Nephron (organoid): ENCODE measurements around the gene AASDHPPT.

Experiments
- H3K27ac Mint-ChIP-seq, 3 experiments: 2 replicates each; pipeline ENCODE4 v1.8.0; 2020; ENCODE audit warnings: mixed read lengths in 3 of 3, mild to moderate bottlenecking in 2 of 3, moderate library complexity in 1 of 3
- H3K27me3 Mint-ChIP-seq: 2 replicates; pipeline ENCODE4 v1.8.0; 2021; ENCODE audit warnings: low read depth, mild to moderate bottlenecking, moderate library complexity, mixed read lengths
- H3K36me3 Mint-ChIP-seq: 2 replicates; pipeline ENCODE4 v1.8.0; 2020; ENCODE audit warnings: low read depth, mixed read lengths
- H3K4me1 Mint-ChIP-seq: 2 replicates; pipeline ENCODE4 v1.8.0; 2020; ENCODE audit warnings: mixed read lengths
- H3K4me3 Mint-ChIP-seq, 3 experiments: 2 replicates each; pipeline ENCODE4 v1.8.0; 2020; ENCODE audit warnings: mild to moderate bottlenecking in 3 of 3, mixed read lengths in 3 of 3, moderate library complexity in 2 of 3
- H3K9me3 Mint-ChIP-seq: 2 replicates; pipeline ENCODE4 v1.8.0; 2020; ENCODE audit warnings: mixed read lengths
- TF ChIP-seq, protein P1 (sequence below), 3 experiments: fragments of 200-600 bp; sonication (generic); IDR thresholded peaks; one replicate each; pipeline ENCODE4 v1.5.0; 2021; ENCODE audit warnings: antibody characterized with exemption in 3 of 3; ENCODE audit not compliant: unreplicated experiment in 3 of 3

AASDHPPT gene

DNA sequence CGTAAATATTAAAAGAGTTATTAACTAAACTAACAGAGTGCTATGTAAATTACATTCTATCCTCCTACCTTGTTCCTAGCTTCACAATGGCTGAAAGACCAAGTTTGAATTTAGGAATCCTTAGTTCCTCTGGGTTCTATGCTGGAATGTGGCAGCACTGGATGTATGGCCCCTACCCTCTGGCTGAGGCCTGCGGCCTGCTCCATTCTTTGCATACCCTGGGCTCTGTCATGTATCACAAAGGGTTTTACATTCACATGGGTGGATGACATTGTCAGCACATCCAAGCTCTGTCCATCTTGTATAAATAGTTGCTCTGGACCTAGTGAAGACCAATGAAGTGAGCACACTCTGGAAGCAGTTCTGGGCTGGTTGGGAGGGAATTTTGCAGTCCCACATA is 54.5 kb downstream of the AASDHPPT start:
- Mint-ChIP-seq H3K4me3 (no peak overlapping the region), H3K27me3 (peaks cover 4% of the 10 kb centered on the region), H3K9me3 (no peaks in the 10 kb centered on the region), H3K4me1 (no peaks in the 10 kb centered on the region), H3K36me3 (no peaks in the 10 kb centered on the region), H3K27ac (no peak overlapping the region)
- TF ChIP-seq, protein P1, sequence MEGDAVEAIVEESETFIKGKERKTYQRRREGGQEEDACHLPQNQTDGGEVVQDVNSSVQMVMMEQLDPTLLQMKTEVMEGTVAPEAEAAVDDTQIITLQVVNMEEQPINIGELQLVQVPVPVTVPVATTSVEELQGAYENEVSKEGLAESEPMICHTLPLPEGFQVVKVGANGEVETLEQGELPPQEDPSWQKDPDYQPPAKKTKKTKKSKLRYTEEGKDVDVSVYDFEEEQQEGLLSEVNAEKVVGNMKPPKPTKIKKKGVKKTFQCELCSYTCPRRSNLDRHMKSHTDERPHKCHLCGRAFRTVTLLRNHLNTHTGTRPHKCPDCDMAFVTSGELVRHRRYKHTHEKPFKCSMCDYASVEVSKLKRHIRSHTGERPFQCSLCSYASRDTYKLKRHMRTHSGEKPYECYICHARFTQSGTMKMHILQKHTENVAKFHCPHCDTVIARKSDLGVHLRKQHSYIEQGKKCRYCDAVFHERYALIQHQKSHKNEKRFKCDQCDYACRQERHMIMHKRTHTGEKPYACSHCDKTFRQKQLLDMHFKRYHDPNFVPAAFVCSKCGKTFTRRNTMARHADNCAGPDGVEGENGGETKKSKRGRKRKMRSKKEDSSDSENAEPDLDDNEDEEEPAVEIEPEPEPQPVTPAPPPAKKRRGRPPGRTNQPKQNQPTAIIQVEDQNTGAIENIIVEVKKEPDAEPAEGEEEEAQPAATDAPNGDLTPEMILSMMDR (IDR thresholded peaks at IDR 0.05; ENCODE audit: unreplicated experiment in 3 of 3): no peak

DNA sequence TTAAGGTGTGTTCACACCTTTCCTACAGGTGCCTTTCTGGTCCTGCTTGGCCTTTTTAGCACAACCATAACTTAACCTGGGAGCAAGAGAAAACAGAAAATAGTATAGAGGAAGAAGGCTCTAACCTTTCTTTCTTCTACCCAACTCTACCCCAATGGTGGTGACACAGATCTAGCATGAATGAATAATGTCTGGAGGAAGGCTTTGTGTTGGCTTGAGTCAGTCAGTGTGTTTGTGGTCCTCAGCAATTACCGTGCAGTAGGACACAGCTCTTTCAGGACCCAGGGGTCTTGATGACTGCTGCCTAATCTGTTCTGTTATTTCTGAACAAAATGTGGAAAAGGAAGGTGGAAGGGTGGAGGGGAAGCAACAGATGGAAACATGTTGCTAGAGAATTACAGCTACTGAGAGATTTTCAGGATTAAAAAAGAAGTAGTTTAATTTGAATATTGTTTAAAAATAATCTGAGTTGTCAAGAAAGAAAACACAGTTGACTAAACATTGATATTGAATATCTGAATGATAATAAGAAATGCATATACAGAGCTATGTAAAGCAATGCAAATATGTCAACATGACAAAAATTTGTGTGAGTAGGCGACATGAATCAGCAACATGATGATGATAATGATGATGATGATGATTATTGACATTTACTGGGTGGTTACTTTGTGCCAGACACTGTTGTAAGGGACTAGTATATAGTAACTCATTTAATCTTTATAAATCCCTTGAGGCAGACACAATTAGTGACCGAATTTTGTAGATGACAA is 55.3 kb downstream of the AASDHPPT start:
- H3K27ac Mint-ChIP-seq: no peak overlapping the region
- peaks cover 8% of the 10 kb centered on the region for H3K27me3 Mint-ChIP-seq
- H3K4me3 Mint-ChIP-seq: no peak overlapping the region
- H3K4me1 Mint-ChIP-seq: no peaks in the 10 kb centered on the region
- H3K9me3 Mint-ChIP-seq: peaks cover 2% of the 10 kb centered on the region
- TF ChIP-seq, protein P1 (IDR thresholded peaks at IDR 0.05; ENCODE audit: unreplicated experiment in 3 of 3): no peak
- H3K36me3 Mint-ChIP-seq: no peaks in the 10 kb centered on the region

DNA sequence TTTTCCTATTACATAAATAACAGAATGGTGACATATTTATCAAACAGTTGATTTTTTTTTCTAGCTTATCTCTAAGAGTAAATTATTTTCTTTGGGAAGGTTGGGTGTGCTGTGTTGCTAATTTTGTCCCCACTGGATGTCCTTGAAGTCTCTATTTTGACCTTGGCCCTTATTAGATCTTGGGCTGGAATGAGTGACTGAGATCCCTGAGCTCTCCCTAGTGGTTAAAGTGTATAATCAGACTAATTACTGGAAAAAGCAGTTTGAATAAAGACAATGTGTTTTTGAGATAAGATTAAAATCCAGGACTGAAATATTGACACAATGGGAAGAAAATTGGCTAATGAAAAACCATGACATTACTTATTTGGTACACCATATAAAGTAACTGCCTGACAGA is 56.1 kb downstream of the AASDHPPT start:
- H3K27me3 Mint-ChIP-seq: peaks cover 8% of the 10 kb centered on the region
- no peaks in the 10 kb centered on the region for H3K4me1 Mint-ChIP-seq
- no peak overlapping the region for H3K27ac Mint-ChIP-seq
- H3K4me3 Mint-ChIP-seq: no peak overlapping the region
- TF ChIP-seq, protein P1 (IDR thresholded peaks at IDR 0.05; ENCODE audit: unreplicated experiment in 3 of 3): no peak
- H3K9me3 Mint-ChIP-seq: peaks cover 6% of the 10 kb centered on the region
- H3K36me3 Mint-ChIP-seq: no peaks in the 10 kb centered on the region

DNA sequence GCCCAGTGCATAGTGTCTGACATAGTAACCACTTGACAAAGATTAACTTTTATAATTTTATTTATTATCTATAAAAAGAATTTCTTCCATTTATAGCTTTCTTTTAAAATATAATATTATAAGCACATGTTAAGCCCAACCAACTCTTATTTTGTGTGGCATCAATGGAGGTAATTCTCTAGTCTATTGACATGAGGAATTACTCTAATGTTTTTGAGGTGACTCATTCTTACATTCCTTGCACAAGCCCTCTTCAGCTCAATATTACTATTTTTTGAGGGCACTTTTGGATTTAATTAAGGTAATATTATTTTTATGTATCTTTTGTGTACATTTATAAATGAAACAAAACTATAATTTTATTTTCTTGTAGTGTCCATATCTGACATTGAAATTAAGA is 59.6 kb downstream of the AASDHPPT start:
- H3K27ac Mint-ChIP-seq: no peak overlapping the region
- no peak overlapping the region for H3K4me3 Mint-ChIP-seq
- TF ChIP-seq, protein P1 (IDR thresholded peaks at IDR 0.05; ENCODE audit: unreplicated experiment in 3 of 3): no peak
- H3K36me3 Mint-ChIP-seq: no peaks in the 10 kb centered on the region
- no peaks in the 10 kb centered on the region for H3K4me1 Mint-ChIP-seq
- H3K9me3 Mint-ChIP-seq: peaks cover 16% of the 10 kb centered on the region
- peaks cover 4% of the 10 kb centered on the region for H3K27me3 Mint-ChIP-seq

DNA sequence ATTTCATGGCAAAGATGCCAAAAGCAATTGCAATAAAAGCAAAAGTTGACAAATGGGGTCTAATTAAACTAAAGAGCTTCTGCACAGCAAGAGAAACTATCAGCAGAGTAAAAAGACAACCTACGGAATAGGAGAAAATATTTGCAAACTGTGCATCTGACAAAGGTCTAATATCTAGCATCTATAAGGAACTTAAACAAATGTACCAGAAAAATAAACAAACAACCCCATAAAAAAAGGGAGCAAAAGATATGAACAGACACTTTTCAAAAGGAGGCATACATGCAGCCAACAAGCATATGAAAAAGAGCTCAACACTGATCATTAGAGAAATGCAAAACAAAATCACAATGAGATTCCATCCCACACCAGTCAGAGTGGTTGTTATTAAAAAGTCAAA is 60.3 kb downstream of the AASDHPPT start:
- Mint-ChIP-seq H3K27ac (no peak overlapping the region), H3K9me3 (peaks cover 23% of the 10 kb centered on the region), H3K4me3 (no peak overlapping the region), H3K27me3 (peaks cover 4% of the 10 kb centered on the region), H3K36me3 (no peaks in the 10 kb centered on the region), H3K4me1 (no peaks in the 10 kb centered on the region)
- TF ChIP-seq, protein P1 (IDR thresholded peaks at IDR 0.05; ENCODE audit: unreplicated experiment in 3 of 3): no peak
